Ovary (tissue), 9 donors: ENCODE results near the gene RSAD2. TPM values are rescaled to one million over a fixed set of nuclear protein-coding genes. Genes with fewer than 3 reads are reported as not detected.

ENCODE experiments used
- DNase-seq, 5 donors: peaks; one replicate each; pipeline ENCODE4 v3.0.0-alpha.2; 2019 to 2020
- H3K27ac ChIP-seq, 2 donors: fragments of 200-600 bp; one replicate each; pipeline versions ENCODE4 v1.5.1 to v1.8.0; 2019 to 2022
- H3K27me3 ChIP-seq: fragments of 200-600 bp; one replicate; pipeline ENCODE4 v1.8.0; 2022
- H3K36me3 ChIP-seq: fragments of 200-600 bp; sonication (generic); one replicate; pipeline ENCODE4 v1.5.1; 2019
- H3K4me1 ChIP-seq: one replicate; pipeline ENCODE4 v1.8.1; 2013; ENCODE audit warnings: mild to moderate bottlenecking, moderate library complexity; ENCODE audit not compliant: insufficient read depth
- H3K4me3 ChIP-seq: fragments of 200-600 bp; sonication (generic); one replicate; pipeline ENCODE4 v1.5.1; 2017
- H3K9me3 ChIP-seq, 2 donors: fragments of 200-600 bp in 1 of 2; sonication (generic) in 1 of 2; one replicate each; pipeline versions ENCODE4 v1.5.1 to v1.8.1; 2013 to 2019; ENCODE audit warnings: mild to moderate bottlenecking in 1 of 2, moderate library complexity in 1 of 2
- CTCF ChIP-seq, 3 donors: fragments of 450-650 bp in 2 of 3; fragments of 200-600 bp in 1 of 3; IDR thresholded peaks; one replicate each; pipeline versions ENCODE4 v1.5.1 to v1.8.0; 2016 to 2022; ENCODE audit warnings: antibody characterized with exemption in 3 of 3, mild to moderate bottlenecking in 1 of 3
- EP300 ChIP-seq: sonication (generic); formaldehyde crosslinking; IDR thresholded peaks from one replicate; pipeline ENCODE4 v1.6.1; 2017; ENCODE audit warnings: antibody characterized with exemption
- POLR2A ChIP-seq: fragments of 450-650 bp; IDR thresholded peaks from one replicate; pipeline ENCODE4 v1.6.1; 2017; ENCODE audit warnings: antibody characterized with exemption, mild to moderate bottlenecking, moderate library complexity
- WGBS, 3 donors: extraction: QIAGEN DNeasy Blood & Tissue Kit in 1 of 3; methylation state at CpG; one replicate each; pipeline versions ENCODE4 v1.1.5 to v1.1.7; 2013 to 2017; 5-methylcytosine and 5-hydroxymethylcytosine counted together
- intact Hi-C, 4 donors: fragments of 100-400 bp; cut with DNase I; formaldehyde crosslinking; loops; one replicate each; pipeline versions ENCODE4 v1.11.0 to v1.15.1; 2022 to 2023
- polyA plus RNA-seq, 2 donors: library from polyadenylated mRNA; stranded (reverse); fragments of 200-250 nt in 1 of 2; fragments of 350-450 nt in 1 of 2; fragmentation: Illumina TruSeq in 1 of 2; extraction: RNeasy Lipid Tissue Mini Kit (QIAGEN cat#74804) in 1 of 2; gene quantifications; one replicate each; pipeline ENCODE4 v1.2.3, GENCODE V29; 2013 to 2014
- total RNA-seq, 7 donors: library from RNA; depleted of rRNA in 2 of 7; stranded (reverse); fragments of >200 nt in 2 of 7; fragmentation: NEBNext Ultra II Directional in 3 of 7; extraction: Animal tissue kit (Norgen Biotek cat#: 25700) in 3 of 7; gene quantifications; one replicate each; pipeline versions ENCODE4 v1.1.0 to v1.2.4, GENCODE V29; 2016 to 2023
- donor health status: DM: no; HTN: no; CAD: no; lungs with moderate emphysema.
- donor health status: DM: no; HTN: no; CAD: no.
- donor health status: Bipolar disorder and iron deficiency.
- donor health status: DM: yes; HTN: yes; CAD: no.
- donor health status: DM: no; HTN: no; CAD: no.
- donor health status: DM: yes; HTN: yes; CAD: no.

The RSAD2 gene
- total and polyA plus RNA-seq, 9 donors = 1.9 to 11.1 (median 4.7) TPM

GRCh38 chr2:6946722-6947121, 69.1 kb downstream of the RSAD2 start:
- DNase-seq = no peak
- Histone ChIP-seq H3K4me1 (peaks cover 2% of the 10 kb centered on the region), H3K36me3 (no peaks in the 10 kb centered on the region), H3K27me3 (no peaks in the 10 kb centered on the region), H3K4me3 (no peak overlapping the region), H3K27ac (no peak overlapping the region), H3K9me3 (no peaks in the 10 kb centered on the region)
- 89 to 98% (median 97%) methylated on average over 2 of the region's 2 CpGs for WGBS, 3 donors
- intact Hi-C loops = no loop called here
- no peak for TF ChIP-seq POLR2A
- TF ChIP-seq CTCF (IDR thresholded peaks at IDR 0.05) = no peak
- no peak for TF ChIP-seq EP300

Other genes with a start within 250 kb of the RSAD2 start
- 1 to 10 TPM; 2.7 to 7.1 (median 4.2) TPM for gene CMPK2, start 11.9 kb upstream of the RSAD2 start, total RNA-seq
- gene CMPK2, start 11.9 kb upstream of the RSAD2 start, polyA plus RNA-seq = 10 to 100 TPM in 1 of 2 donors, 1 to 10 TPM in 1; 3.1 to 11.5 TPM
- gene RNF144A, start 39.6 kb downstream of the RSAD2 start, total RNA-seq = 10 to 100 TPM; 19.1 to 47.7 (median 25.3) TPM
- 10 to 100 TPM; 10.4 to 23.4 TPM for gene RNF144A, start 39.6 kb downstream of the RSAD2 start, polyA plus RNA-seq